Activated CD4-positive, alpha-beta memory T cell treated with anti-CD3 and anti-CD28 coated beads, Interleukin-2, amount 10 ng/mL, durations not matched to agents 7 days and 5 days (primary cell): ENCODE data around the gene IQUB. TPM values are rescaled to one million over a fixed set of nuclear protein-coding genes. Genes with fewer than 3 reads are reported as not detected.
"Not testable (repeated sequence)": the region's sequence is repeated elsewhere in the genome, so short reads cannot be mapped to it uniquely, and the experiment has no call there.

Experiments used
- CTCF ChIA-PET: fragments of 350-600 bp; sonication (Branson Sonifier 250); formaldehyde crosslinking; loops from one replicate; lab custom pipeline; 2021; ENCODE audit warnings: antibody characterized with exemption, inconsistent platforms; lab: Charles Lee
- POLR2A ChIA-PET: fragments of 350-600 bp; sonication (Branson Sonifier 250); formaldehyde crosslinking; loops from one replicate; lab custom pipeline; 2021; ENCODE audit warnings: antibody characterized with exemption; lab: Charles Lee
- DNase-seq: peaks from one replicate; pipeline ENCODE4 v3.0.0-alpha.2; 2020
- H3K27ac Mint-ChIP-seq: one replicate; pipeline ENCODE4 v1.8.0; 2021; ENCODE audit warnings: mild to moderate bottlenecking, mixed read lengths
- H3K27me3 Mint-ChIP-seq: one replicate; pipeline ENCODE4 v1.8.0; 2021; ENCODE audit warnings: mixed read lengths
- H3K36me3 Mint-ChIP-seq: one replicate; pipeline ENCODE4 v1.8.0; 2021; ENCODE audit warnings: low read depth, mixed read lengths
- H3K4me1 Mint-ChIP-seq: one replicate; pipeline ENCODE4 v1.8.0; 2021; ENCODE audit warnings: mixed read lengths
- H3K4me3 Mint-ChIP-seq: one replicate; pipeline ENCODE4 v1.8.0; 2021; ENCODE audit warnings: mild to moderate bottlenecking, mixed read lengths
- H3K9me3 Mint-ChIP-seq: one replicate; pipeline ENCODE4 v1.8.0; 2021; ENCODE audit warnings: mixed read lengths
- total RNA-seq, 2 experiments: library from RNA; stranded (reverse); gene quantifications; one replicate each; pipeline ENCODE4 v1.2.3, GENCODE V29; 2021

IQUB gene
- total RNA-seq, 2 experiments from 2014 or later: not detected

GRCh38 chr7:123417580-123417979, 116.8 kb downstream of the IQUB start:
- Mint-ChIP-seq H3K4me3 (no peak overlapping the region), H3K27me3 (no peaks in the 10 kb centered on the region), H3K9me3 (peaks cover 17% of the 10 kb centered on the region), H3K27ac (no peak overlapping the region), H3K36me3 (no peaks in the 10 kb centered on the region), H3K4me1 (no peaks in the 10 kb centered on the region)
- DNase-seq: no peak
- CTCF ChIA-PET: no interaction called here
- POLR2A ChIA-PET: no interaction called here

GRCh38 chr7:123415625-123416024, 118.8 kb downstream of the IQUB start:
- Mint-ChIP-seq H3K4me1 (no peaks in the 10 kb centered on the region), H3K27me3 (no peaks in the 10 kb centered on the region)
- POLR2A ChIA-PET: no interaction called here

GRCh38 chr7:123410273-123410904, 124.0 kb downstream of the IQUB start:
- H3K4me3 Mint-ChIP-seq: no peak overlapping the region
- DNase-seq: no peak
- no peak overlapping the region for H3K27ac Mint-ChIP-seq
- H3K9me3 Mint-ChIP-seq: no peaks in the 10 kb centered on the region
- ChIA-PET POLR2A (no interaction called here), CTCF (no interaction called here)
- no peaks in the 10 kb centered on the region for H3K27me3 Mint-ChIP-seq
- H3K36me3 Mint-ChIP-seq: no peaks in the 10 kb centered on the region
- no peaks in the 10 kb centered on the region for H3K4me1 Mint-ChIP-seq

More at GRCh38 chr7:123415625-123416024, 118.8 kb downstream of the IQUB start:
- no peak for DNase-seq
- Mint-ChIP-seq H3K4me3 (no peak overlapping the region), H3K36me3 (no peaks in the 10 kb centered on the region), H3K9me3 (peaks cover 14% of the 10 kb centered on the region), H3K27ac (no peak overlapping the region)
- CTCF ChIA-PET: no interaction called here

- H3K36me3 Mint-ChIP-seq, H3K4me1 Mint-ChIP-seq, DNase-seq, H3K27me3 Mint-ChIP-seq, CTCF ChIA-PET, POLR2A ChIA-PET, H3K27ac Mint-ChIP-seq, H3K9me3 Mint-ChIP-seq, H3K4me3 Mint-ChIP-seq: not testable (repeated sequence)
Measured at GRCh38 chr7:123407951-123408350, 126.4 kb downstream of the IQUB start.

Other genes starting within 250 kb of the IQUB start
- gene NDUFA5, start 23.2 kb upstream of the IQUB start, total RNA-seq: 10 to 100 TPM; 52.7 to 54.0 TPM
- not detected for gene ASB15, start 67.2 kb upstream of the IQUB start, total RNA-seq
- gene LMOD2, start 121.3 kb upstream of the IQUB start, total RNA-seq: not detected
- gene WASL, start 214.4 kb upstream of the IQUB start, total RNA-seq: 1 to 10 TPM; 7.1 to 7.3 TPM